Measurements from ENCODE around the gene EMSY. TPM values are rescaled to one million over a fixed set of nuclear protein-coding genes. Genes with fewer than 3 reads are reported as not detected.

EMSY gene
- total RNA-seq, 4 donors from 2014 or later = 32.7 to 58.0 (median 46.4) TPM

GRCh38 chr11:76574406-76574805 is 129.6 kb downstream of the EMSY start:
- H3K36me3 ChIP-seq = no peaks in the 10 kb centered on the region
- H3K4me1 ChIP-seq = peaks cover 7 to 35% of the 10 kb centered on the region in 2 donors
- intact Hi-C loops (cut with DNase I) = no loop called here
- no peaks in the 10 kb centered on the region for H3K27me3 ChIP-seq
- WGBS, 2 donors = 77 to 83% methylated on average over 2 of the region's 2 CpGs
- TF ChIP-seq CTCF (IDR thresholded peaks at IDR 0.05) (no peak), POLR2A (IDR thresholded peaks at IDR 0.05) (no peak)
- H3K9me3 ChIP-seq = no peaks in the 10 kb centered on the region
- no peak overlapping the region for H3K4me3 ChIP-seq (replicated peaks in 1 of 3)
- DNase-seq = no peak
- H3K27ac ChIP-seq = no peak overlapping the region

GRCh38 chr11:76574879-76575278 is 130.1 kb downstream of the EMSY start:
- H3K36me3 ChIP-seq = no peaks in the 10 kb centered on the region
- peaks cover 7 to 40% of the 10 kb centered on the region in 2 donors for H3K4me1 ChIP-seq
- no peak overlapping the region for H3K4me3 ChIP-seq (replicated peaks in 1 of 3)
- H3K27me3 ChIP-seq = no peaks in the 10 kb centered on the region
- DNase-seq = no peak
- intact Hi-C loops (cut with DNase I) = no loop called here
- 80 to 89% methylated on average over 1 of the region's 1 CpG for WGBS, 2 donors
- no peak for TF ChIP-seq POLR2A (IDR thresholded peaks at IDR 0.05)
- H3K27ac ChIP-seq = no peak overlapping the region
- no peaks in the 10 kb centered on the region for H3K9me3 ChIP-seq

DNA sequence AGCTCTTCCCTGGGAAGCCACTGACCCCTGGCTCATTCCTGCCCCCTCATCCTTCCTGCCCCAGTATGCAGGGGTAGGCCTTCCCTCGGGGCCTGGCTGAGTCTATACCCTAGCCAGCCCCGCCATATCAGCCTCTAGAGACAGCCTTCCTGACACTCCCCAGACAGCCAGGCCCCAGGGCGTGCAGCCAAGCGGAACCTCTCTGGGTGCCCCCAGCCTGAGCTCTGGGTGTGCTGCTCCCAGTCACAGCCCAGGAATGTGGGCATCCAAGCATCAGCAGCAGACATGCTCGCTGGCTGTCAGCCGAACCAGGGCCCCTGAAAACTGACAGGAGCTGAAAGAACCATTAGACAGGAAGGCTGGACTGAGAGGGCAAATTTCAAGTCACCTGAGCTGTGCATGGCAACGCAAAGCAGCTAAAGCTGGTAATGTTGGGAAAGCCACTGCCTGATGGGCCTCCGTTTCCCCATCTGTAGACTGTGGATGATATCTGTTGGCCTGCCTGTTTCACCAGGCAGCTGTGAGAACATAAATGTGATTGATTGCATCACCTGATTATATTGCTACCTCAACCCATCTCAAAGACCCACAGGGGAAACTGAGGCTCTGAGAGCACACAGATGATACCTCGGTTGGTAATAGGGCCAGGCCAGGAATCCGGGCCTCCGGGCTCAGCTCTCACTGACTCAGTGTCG is 132.6 kb downstream of the EMSY start:
- no peaks in the 10 kb centered on the region for H3K9me3 ChIP-seq
- peak overlapping the region in 2 of 3 donors; percentile 65 to 73 for H3K27ac ChIP-seq
- no peaks in the 10 kb centered on the region for H3K36me3 ChIP-seq
- peaks cover 7 to 43% of the 10 kb centered on the region in 2 donors for H3K4me1 ChIP-seq
- WGBS, 2 donors = 55 to 60% methylated on average over 9 of the region's 12 CpGs
- H3K4me3 ChIP-seq (replicated peaks in 1 of 3) = no peak overlapping the region
- peak; percentile 55 to 70 for DNase-seq
- intact Hi-C loops (cut with DNase I) = no loop called here
- TF ChIP-seq CTCF (IDR thresholded peaks at IDR 0.05) = no peak
- H3K27me3 ChIP-seq = no peaks in the 10 kb centered on the region

DNA sequence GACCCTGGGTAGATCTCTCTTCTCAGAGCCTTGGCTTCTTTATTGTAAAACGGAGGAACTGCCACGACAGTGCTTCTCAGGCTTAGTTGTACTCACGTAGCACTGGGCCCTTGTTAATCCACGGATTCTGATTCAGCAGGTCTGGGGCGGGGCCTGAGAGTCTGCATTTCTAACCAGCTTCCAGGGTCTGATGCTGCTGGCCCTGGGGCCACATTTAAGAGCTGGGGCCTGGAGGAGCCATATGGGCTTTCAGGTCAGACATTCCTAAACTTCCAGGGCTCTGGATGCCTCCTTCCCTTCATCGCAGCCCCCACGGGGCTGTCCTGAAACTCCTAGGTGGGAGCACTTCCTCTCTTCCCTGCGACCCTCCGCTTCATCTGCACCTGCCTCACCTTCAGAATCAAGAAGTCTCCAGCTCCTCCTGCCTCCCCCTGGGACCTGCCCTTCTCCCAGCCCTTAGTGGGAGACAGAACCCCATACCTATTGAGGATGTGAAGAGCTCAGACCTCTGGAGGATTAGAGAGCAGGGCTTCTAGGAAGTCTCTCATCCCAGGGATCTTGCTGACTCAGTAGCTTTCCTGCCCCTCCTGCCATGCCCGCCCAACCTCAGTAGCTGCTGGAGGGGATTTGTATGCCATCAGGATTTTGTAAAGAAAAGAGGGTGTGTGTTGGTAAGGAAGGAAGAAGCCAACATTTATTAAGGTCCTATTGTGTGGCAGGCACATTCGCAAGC is 133.3 kb downstream of the EMSY start:
- intact Hi-C loops (cut with DNase I) = no loop called here

DNA sequence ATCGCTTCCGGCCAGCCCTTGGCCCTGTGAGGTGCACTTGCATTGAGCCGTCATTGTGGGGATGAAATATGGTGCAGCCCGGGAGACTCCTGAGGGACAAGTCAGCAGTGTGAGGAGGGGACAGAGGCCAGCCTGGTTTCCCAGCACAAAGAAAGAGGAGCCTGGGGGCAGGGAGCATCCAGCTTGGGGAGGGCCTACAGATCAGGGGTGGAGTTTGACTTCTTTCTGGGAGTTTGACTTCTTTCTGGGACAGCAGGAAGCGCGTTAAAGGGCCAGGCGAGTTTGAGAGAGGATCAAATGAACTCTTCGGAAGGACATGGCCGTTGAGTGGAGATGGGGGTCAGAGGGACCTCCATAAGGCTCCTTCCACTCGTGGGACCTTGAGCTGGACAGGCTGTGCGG is 133.8 kb downstream of the EMSY start:
- H3K27me3 ChIP-seq = no peaks in the 10 kb centered on the region
- peaks cover 7 to 43% of the 10 kb centered on the region in 2 donors for H3K4me1 ChIP-seq
- H3K4me3 ChIP-seq (replicated peaks in 1 of 3) = no peak overlapping the region
- WGBS, 2 donors = 54 to 74% methylated on average over 11 of the region's 11 CpGs
- H3K27ac ChIP-seq = peak overlapping the region; percentile 54 to 75 (median 73)
- peak; percentile 16 to 24 for DNase-seq
- intact Hi-C loops (cut with DNase I) = no loop called here
- no peaks in the 10 kb centered on the region for H3K9me3 ChIP-seq
- no peaks in the 10 kb centered on the region for H3K36me3 ChIP-seq
- TF ChIP-seq POLR2A (IDR thresholded peaks at IDR 0.05) (no peak), CTCF (IDR thresholded peaks at IDR 0.05) (no peak)

More for the DNA sequence above, 133.3 kb downstream of the EMSY start:
- WGBS, 2 donors = 84 to 87% methylated on average over 7 to 11 of the region's 11 CpGs
- TF ChIP-seq CTCF (IDR thresholded peaks at IDR 0.05) (no peak), POLR2A (IDR thresholded peaks at IDR 0.05) (no peak)
- H3K4me3 ChIP-seq (replicated peaks in 1 of 3) = no peak overlapping the region
- H3K27ac ChIP-seq = peak overlapping the region in 2 of 3 donors; percentile 65 to 73
- H3K9me3 ChIP-seq = no peaks in the 10 kb centered on the region
- DNase-seq = no peak
- no peaks in the 10 kb centered on the region for H3K27me3 ChIP-seq
- no peaks in the 10 kb centered on the region for H3K36me3 ChIP-seq
- peaks cover 7 to 43% of the 10 kb centered on the region in 2 donors for H3K4me1 ChIP-seq

Data from thyroid gland (tissue), 4 donors.